GM12874 (cell line): ENCODE measurements around the gene CSNK2A2.

Experiments
- CTCF ChIP-seq: IDR thresholded peaks from 2 replicates; pipeline ENCODE4 v1.5.1; 2011; ENCODE audit warnings: low read depth, mild to moderate bottlenecking, control low read depth, low read length, moderate library complexity; ENCODE audit not compliant: insufficient read depth

CSNK2A2 gene

GRCh38 chr16:58116529-58116928, 81.4 kb downstream of the CSNK2A2 start:
- TF ChIP-seq CTCF: no peak

GRCh38 chr16:58116081-58116480, 81.8 kb downstream of the CSNK2A2 start:
- TF ChIP-seq CTCF: no peak

GRCh38 chr16:58114827-58115825, 82.8 kb downstream of the CSNK2A2 start:
- TF ChIP-seq CTCF: no peak

GRCh38 chr16:58111302-58111627, 86.6 kb downstream of the CSNK2A2 start:
- TF ChIP-seq CTCF: no peak

- no peak for TF ChIP-seq CTCF
Observed at GRCh38 chr16:58110571-58111301, 87.2 kb downstream of the CSNK2A2 start.

GRCh38 chr16:58109881-58110280, 88.0 kb downstream of the CSNK2A2 start:
- TF ChIP-seq CTCF: no peak

GRCh38 chr16:58109330-58109729, 88.6 kb downstream of the CSNK2A2 start:
- no peak for TF ChIP-seq CTCF
